Activated CD4-positive, alpha-beta T cell treated with anti-CD3 and anti-CD28 coated beads, Interleukin-2, amount 10 ng/mL, durations not matched to agents 24 days and 14 days (primary cell): ENCODE measurements around the gene CUX1. TPM values are rescaled to one million over a fixed set of nuclear protein-coding genes. Genes with fewer than 3 reads are reported as not detected.

Source experiments
- DNase-seq: peaks from one replicate; pipeline ENCODE4 v3.0.0; 2022
- H3K27ac Mint-ChIP-seq: one replicate; pipeline ENCODE4 v1.8.0; 2022; ENCODE audit warnings: mild to moderate bottlenecking, mixed read lengths
- H3K27me3 Mint-ChIP-seq: one replicate; pipeline ENCODE4 v1.8.0; 2022; ENCODE audit warnings: mixed read lengths
- H3K36me3 Mint-ChIP-seq: one replicate; pipeline ENCODE4 v1.8.0; 2022; ENCODE audit warnings: low read depth, mild to moderate bottlenecking, mixed read lengths
- H3K4me1 Mint-ChIP-seq: one replicate; pipeline ENCODE4 v1.8.0; 2021; ENCODE audit warnings: mixed read lengths
- H3K4me3 Mint-ChIP-seq: one replicate; pipeline ENCODE4 v1.8.0; 2022; ENCODE audit warnings: mild to moderate bottlenecking, moderate library complexity, mixed read lengths
- H3K9me3 Mint-ChIP-seq: one replicate; pipeline ENCODE4 v1.8.0; 2021; ENCODE audit warnings: mixed read lengths
- intact Hi-C: fragments of 100-400 bp; cut with micrococcal nuclease; formaldehyde crosslinking; loops from one replicate; pipeline ENCODE4 v1.15.1; 2023
- total RNA-seq: library from RNA; stranded (reverse); gene quantifications from 2 replicates; pipeline ENCODE4 v1.2.3, GENCODE V29; 2022

Gene CUX1
- total RNA-seq, 1 donor from 2014 or later: 31.5 TPM

GRCh38 chr7:102073931-102074880 is 256.8 kb downstream of the CUX1 start:
- Mint-ChIP-seq H3K9me3 (no peaks in the 10 kb centered on the region), H3K4me1 (peaks cover 3% of the 10 kb centered on the region), H3K36me3 (peaks cover 14% of the 10 kb centered on the region), H3K4me3 (no peak overlapping the region), H3K27me3 (no peaks in the 10 kb centered on the region), H3K27ac (no peak overlapping the region)
- intact Hi-C loops: no loop called here
- DNase-seq: no peak

GRCh38 chr7:102075126-102075525 is 257.7 kb downstream of the CUX1 start:
- H3K4me3 Mint-ChIP-seq: no peak overlapping the region
- peaks cover 3% of the 10 kb centered on the region for H3K4me1 Mint-ChIP-seq
- intact Hi-C loops: no loop called here
- no peaks in the 10 kb centered on the region for H3K9me3 Mint-ChIP-seq
- no peak for DNase-seq
- H3K27ac Mint-ChIP-seq: no peak overlapping the region
- H3K27me3 Mint-ChIP-seq: no peaks in the 10 kb centered on the region
- H3K36me3 Mint-ChIP-seq: peaks cover 14% of the 10 kb centered on the region

GRCh38 chr7:102075553-102076135 is 258.2 kb downstream of the CUX1 start:
- intact Hi-C loops: no loop called here
- Mint-ChIP-seq H3K27ac (no peak overlapping the region), H3K9me3 (no peaks in the 10 kb centered on the region), H3K4me3 (no peak overlapping the region), H3K36me3 (peaks cover 12% of the 10 kb centered on the region), H3K4me1 (peaks cover 3% of the 10 kb centered on the region), H3K27me3 (no peaks in the 10 kb centered on the region)
- no peak for DNase-seq

GRCh38 chr7:102077081-102077480 is 259.7 kb downstream of the CUX1 start:
- DNase-seq: no peak
- Mint-ChIP-seq H3K4me1 (peaks cover 3% of the 10 kb centered on the region), H3K27ac (no peak overlapping the region), H3K36me3 (peaks cover 6% of the 10 kb centered on the region), H3K27me3 (no peaks in the 10 kb centered on the region), H3K4me3 (no peak overlapping the region), H3K9me3 (no peaks in the 10 kb centered on the region)
- intact Hi-C loops: no loop called here

- no peak for DNase-seq
- intact Hi-C loops: no loop called here
- H3K36me3 Mint-ChIP-seq: peaks cover 2% of the 10 kb centered on the region
- peaks cover 3% of the 10 kb centered on the region for H3K4me1 Mint-ChIP-seq
- no peak overlapping the region for H3K4me3 Mint-ChIP-seq
- H3K27me3 Mint-ChIP-seq: no peaks in the 10 kb centered on the region
- no peaks in the 10 kb centered on the region for H3K9me3 Mint-ChIP-seq
- H3K27ac Mint-ChIP-seq: no peak overlapping the region
These were observed 262.0 kb downstream of the CUX1 start for GRCh38 chr7:102079140-102080018.

- H3K4me3 Mint-ChIP-seq: no peak overlapping the region
- H3K27ac Mint-ChIP-seq: no peak overlapping the region
- DNase-seq: no peak
- peaks cover 3% of the 10 kb centered on the region for H3K4me1 Mint-ChIP-seq
- no peaks in the 10 kb centered on the region for H3K9me3 Mint-ChIP-seq
- H3K27me3 Mint-ChIP-seq: no peaks in the 10 kb centered on the region
- peaks cover 2% of the 10 kb centered on the region for H3K36me3 Mint-ChIP-seq
- intact Hi-C loops: no loop called here
These were observed 262.6 kb downstream of the CUX1 start for GRCh38 chr7:102080019-102080433.

- peaks cover 5% of the 10 kb centered on the region for H3K36me3 Mint-ChIP-seq
- H3K4me3 Mint-ChIP-seq: no peak overlapping the region
- no peak overlapping the region for H3K27ac Mint-ChIP-seq
- intact Hi-C loops: no loop called here
- H3K4me1 Mint-ChIP-seq: peaks cover 3% of the 10 kb centered on the region
- H3K27me3 Mint-ChIP-seq: no peaks in the 10 kb centered on the region
- DNase-seq: no peak
- H3K9me3 Mint-ChIP-seq: peaks cover 4% of the 10 kb centered on the region
These were observed 263.2 kb downstream of the CUX1 start for GRCh38 chr7:102080434-102081243.

- H3K27ac Mint-ChIP-seq: no peak overlapping the region
- peaks cover 6% of the 10 kb centered on the region for H3K9me3 Mint-ChIP-seq
- H3K27me3 Mint-ChIP-seq: no peaks in the 10 kb centered on the region
- H3K4me1 Mint-ChIP-seq: peaks cover 3% of the 10 kb centered on the region
- peaks cover 7% of the 10 kb centered on the region for H3K36me3 Mint-ChIP-seq
- H3K4me3 Mint-ChIP-seq: no peak overlapping the region
- intact Hi-C loops: no loop called here
- DNase-seq: no peak
These were observed 263.8 kb downstream of the CUX1 start for GRCh38 chr7:102081244-102081627.

- intact Hi-C loops: no loop called here
- Mint-ChIP-seq H3K36me3 (peaks cover 8% of the 10 kb centered on the region), H3K27me3 (no peaks in the 10 kb centered on the region), H3K4me3 (no peak overlapping the region), H3K27ac (no peak overlapping the region), H3K9me3 (peaks cover 7% of the 10 kb centered on the region), H3K4me1 (no peaks in the 10 kb centered on the region)
- no peak for DNase-seq
These were observed 265.4 kb downstream of the CUX1 start for GRCh38 chr7:102082693-102083368.

GRCh38 chr7:102085218-102085772 is 267.9 kb downstream of the CUX1 start:
- intact Hi-C loops: no loop called here
- H3K4me3 Mint-ChIP-seq: no peak overlapping the region
- peaks cover 16% of the 10 kb centered on the region for H3K9me3 Mint-ChIP-seq
- H3K27me3 Mint-ChIP-seq: no peaks in the 10 kb centered on the region
- DNase-seq: no peak
- no peak overlapping the region for H3K27ac Mint-ChIP-seq
- peaks cover 8% of the 10 kb centered on the region for H3K36me3 Mint-ChIP-seq
- no peaks in the 10 kb centered on the region for H3K4me1 Mint-ChIP-seq

- H3K27ac Mint-ChIP-seq: no peak overlapping the region
- intact Hi-C loops: no loop called here
- H3K9me3 Mint-ChIP-seq: peaks cover 16% of the 10 kb centered on the region
- H3K36me3 Mint-ChIP-seq: peaks cover 6% of the 10 kb centered on the region
- DNase-seq: no peak
- H3K4me3 Mint-ChIP-seq: no peak overlapping the region
- no peaks in the 10 kb centered on the region for H3K27me3 Mint-ChIP-seq
- H3K4me1 Mint-ChIP-seq: no peaks in the 10 kb centered on the region
These were observed 272.0 kb downstream of the CUX1 start for GRCh38 chr7:102089175-102090098.
